Activated gamma-delta T cell treated with Interleukin-2 at 50 U/mL for 16 hours (primary cell): ENCODE data around the gene TKTL1.
"Not testable (repeated sequence)": the region's sequence is repeated elsewhere in the genome, so short reads cannot be mapped to it uniquely, and the experiment has no call there.

Experiments
- DNase-seq: peaks from one replicate; pipeline ENCODE4 v3.0.0-alpha.2; 2020

The TKTL1 gene

DNA sequence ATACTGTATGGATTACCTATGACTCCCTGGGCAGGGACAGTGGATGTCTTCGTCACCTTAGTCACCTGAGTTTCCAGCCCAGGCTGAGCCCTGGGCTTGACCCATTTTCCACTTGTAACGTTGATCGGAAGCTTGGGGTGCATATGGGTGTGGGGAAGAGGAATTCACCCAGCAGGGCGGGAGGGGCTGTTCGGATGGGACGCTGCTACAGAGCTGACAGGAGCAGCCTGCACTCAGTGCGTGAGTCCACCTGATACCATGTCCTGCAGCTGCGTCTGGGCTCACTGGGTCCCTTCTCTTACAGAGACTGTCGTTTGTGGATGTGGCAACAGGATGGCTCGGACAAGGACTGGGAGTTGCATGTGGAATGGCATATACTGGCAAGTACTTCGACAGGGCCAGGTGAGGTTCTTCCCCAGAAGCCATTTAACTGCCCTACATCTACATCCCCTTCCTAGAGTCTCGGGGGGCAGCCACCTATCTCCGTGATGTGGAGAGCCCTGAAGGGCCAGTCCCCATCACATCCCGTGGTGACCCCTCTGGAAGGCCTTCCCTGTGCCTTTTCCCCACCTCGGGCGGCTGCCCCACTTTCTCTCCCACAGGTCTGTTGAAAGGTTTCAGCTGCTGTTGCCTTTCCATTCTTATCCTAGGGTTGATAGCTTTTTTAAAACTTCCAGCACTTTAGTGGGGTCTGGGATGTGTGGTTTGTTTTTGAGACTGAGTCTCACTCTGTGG, 13.6 kb downstream of the TKTL1 start:
- no peak for DNase-seq

DNA sequence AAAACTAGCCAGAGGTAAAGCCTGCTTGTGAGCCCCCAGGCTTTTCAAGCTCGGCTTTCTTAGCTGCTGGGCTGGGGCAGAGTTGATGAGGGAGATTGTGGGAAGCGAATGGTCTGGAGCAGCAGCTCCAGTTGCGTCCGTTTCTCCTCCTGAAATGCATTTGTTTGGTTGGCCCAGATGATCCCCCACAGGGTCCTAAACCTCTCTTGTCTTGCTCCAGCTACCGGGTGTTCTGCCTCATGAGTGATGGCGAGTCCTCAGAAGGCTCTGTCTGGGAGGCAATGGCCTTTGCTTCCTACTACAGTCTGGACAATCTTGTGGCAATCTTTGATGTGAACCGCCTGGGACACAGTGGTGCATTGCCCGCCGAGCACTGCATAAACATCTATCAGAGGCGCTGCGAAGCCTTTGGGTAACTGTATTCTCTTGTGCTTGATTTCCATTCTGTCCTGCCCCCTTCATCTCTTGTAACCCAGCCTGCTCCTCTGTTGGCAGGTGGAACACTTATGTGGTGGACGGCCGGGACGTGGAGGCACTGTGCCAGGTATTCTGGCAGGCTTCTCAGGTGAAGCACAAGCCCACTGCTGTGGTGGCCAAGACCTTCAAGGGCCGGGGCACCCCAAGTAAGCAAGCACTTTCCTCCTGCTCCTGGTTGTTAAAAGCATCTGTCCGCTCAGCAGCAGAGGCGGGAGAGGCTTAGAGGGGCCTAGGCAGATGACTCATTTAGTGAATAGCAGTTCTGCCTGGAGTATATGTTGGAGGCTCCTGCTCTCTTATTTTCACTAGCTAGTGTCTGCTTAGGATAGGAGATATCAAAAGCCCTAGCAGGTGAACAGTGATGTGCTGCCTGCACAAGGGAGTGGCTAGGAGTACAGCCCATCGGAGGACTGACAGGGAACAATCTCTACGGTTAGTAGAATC, 15.3 kb downstream of the TKTL1 start:
- no peak for DNase-seq

DNA sequence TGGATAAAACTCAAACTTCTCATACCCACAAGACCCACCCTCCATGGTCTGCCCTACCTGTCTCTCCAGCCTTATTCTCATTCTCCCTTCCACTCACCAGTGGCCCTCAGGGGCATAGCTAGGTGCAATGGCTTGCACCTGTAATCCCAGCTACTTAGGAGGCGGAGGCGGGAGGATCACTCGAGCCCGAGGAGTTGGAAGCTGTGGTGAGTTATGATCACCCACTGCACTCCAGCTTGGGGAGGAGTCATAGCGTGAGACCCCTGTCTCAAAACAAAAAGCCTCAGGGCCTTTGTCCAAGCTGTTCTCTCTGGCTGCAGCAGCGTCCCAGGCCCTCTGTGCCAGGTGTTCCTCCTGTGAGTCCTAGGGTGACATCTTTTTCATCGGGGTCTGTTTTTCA, 16.5 kb downstream of the TKTL1 start:
- DNase-seq = no peak

DNA sequence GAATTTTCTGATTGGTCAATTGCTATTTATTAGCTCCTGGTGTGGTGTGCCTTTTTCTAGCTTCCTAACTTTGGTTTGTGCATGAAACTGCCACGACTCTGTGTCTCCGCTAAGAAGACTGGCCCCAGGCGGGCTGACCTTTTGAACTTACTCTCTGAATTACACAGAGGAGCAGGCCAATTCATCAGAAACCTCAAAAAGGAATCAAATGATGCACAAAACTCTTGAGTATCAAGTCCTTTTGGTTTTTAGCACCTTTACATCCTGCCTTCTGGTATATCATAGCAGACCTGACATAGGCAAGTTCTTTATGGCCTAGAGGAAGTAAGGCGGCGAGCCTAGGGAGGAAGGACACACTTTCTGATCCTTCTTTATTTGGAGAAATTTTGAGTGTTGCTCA, 17.6 kb downstream of the TKTL1 start:
- DNase-seq = no peak

DNA sequence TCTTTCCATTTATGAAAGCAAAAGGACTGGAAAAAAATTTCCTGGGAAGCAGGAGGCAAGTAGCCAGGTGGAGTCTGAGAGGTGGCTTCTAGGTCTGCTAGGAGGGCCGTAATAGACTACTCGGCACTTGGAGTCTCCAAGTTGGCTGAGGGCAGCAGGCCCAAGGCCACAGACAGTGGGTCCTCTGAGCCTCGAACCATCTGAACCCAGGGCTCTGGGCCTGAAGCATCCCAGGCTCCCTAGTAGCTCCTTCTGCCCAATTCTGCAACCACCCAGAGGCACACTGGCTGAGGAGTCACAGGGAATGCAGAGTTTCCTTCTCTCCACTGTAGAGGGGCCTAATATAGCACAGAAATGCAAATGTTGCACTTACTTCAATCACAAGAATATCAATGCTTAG, 19.8 kb downstream of the TKTL1 start:
- DNase-seq = no peak

DNA sequence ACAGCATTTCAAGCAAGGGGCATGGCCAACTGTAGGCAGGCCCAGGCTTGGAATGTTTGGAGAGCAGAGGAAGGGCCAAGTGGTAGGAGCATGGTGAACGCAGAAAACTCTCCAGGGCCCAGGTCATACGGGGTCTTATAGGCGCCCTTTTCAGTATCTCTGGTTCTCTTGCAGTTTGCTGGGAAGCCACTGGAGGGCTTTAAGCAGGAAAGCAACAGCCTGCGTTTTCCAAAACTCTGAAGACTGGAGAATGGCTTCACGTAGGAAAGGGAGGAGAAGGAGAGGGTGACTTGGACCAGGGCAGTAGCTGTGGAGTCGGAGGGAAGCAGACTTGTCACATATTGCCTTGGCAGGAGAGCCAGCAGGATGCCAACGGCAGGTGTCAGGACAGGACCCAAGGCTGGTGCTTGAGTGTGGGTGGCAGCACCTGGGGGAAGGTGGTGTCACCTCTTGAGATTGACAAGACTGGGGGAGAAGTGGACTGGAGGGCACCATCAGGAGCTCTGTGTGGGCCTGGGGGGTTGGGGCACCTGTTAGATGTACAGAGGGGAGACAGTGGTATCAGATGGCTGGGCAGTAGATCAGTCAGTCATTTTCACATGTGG, 21.9 kb downstream of the TKTL1 start:
- no peak for DNase-seq

DNA sequence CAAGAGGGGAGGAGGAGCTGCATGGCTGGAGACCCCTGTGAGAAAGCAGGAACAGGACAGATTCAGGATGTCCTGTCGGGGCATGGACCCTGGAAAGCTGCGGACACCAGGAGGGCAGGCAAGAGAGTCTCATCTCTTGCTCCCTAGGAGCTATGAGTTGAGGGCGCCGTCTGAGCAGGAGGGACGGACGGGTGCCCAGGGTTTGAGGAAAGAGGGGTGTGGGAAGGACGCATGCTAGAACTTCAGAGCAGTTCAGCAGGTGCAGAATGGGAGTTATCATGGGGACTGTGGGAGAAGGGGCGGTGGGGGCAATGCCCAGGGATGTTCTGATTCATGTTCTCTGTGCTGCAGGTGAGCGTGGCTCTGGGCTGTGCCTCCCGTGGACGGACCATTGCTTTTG, 24.8 kb downstream of the TKTL1 start:
- DNase-seq = no peak

DNA sequence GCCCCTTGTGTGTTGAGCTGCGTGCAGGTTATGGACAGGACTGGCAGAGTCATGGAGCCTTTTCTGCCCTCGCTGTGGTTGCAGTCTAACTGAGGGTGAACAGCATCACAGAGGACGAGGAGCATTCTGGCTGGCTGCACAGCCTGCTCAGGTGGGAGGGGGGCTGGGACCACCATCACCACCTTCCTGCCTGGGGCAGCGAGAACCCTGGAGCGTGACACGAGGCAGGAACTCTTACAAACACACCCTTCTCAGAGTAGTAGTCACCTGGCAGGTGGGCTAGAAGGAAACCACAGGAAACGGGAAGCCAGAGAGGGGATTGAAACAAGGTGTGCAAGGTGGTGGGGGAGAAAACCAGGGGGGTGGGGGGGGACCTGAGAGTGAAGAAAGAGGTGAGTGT, 25.6 kb downstream of the TKTL1 start:
- DNase-seq = no peak

DNA sequence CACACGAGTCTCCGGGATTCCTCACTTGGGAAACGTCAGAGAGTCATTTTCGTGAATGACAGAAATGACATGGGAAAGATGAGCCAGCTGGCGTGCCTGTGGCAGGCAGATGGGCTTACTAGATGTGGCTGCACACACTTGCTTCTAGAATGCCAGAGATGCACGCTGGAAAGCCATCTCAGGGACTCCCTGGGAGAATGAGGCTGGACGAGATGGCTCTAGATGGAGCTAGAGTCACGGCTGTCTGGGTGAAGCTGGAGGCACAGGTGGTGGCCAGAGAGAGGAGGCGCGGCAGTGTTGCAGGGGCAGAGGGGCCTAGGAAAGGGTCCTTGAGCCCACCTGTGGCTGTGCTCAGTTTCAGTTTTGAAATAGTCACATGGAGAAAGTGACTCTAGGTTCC, 26.0 kb downstream of the TKTL1 start:
- no peak for DNase-seq

DNA sequence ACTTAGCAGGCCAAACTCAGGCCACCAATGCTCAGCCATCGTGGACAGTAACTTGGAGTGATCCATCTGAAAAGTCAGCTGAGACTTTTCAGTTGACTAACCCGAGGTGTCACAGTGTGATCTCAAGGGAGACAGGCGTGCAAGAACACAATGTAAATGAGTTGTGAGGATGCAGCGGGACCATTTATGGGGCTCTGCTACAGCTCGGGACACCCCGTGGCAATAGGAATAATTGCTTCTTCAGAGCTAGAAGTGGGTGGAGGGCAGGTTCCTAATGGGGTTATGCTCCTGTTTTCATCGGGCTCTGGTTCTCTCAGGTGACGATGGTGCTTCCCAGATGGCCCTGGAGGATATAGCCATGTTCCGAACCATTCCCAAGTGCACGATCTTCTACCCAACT, 27.3 kb downstream of the TKTL1 start:
- no peak for DNase-seq

DNA sequence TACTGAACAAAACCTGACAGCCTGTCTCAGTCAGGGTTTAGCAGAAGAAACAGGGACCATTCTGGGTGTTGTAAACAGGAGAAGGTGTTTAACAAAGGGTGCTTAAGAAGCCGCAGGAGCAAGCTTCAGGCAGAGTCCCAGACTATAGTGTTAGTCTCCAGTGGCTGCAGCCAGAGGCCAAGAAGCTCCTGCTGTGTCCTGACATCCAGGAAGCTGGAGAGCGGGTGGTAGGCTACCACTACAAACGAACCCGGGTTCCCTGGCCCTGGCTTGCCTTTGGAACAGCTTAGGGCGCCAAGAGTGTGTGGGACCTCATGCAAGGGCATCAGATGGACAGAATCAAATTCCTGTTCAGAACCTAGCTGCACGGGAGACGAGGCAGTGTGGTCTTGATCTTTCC, 27.9 kb downstream of the TKTL1 start:
- no peak for DNase-seq

DNA sequence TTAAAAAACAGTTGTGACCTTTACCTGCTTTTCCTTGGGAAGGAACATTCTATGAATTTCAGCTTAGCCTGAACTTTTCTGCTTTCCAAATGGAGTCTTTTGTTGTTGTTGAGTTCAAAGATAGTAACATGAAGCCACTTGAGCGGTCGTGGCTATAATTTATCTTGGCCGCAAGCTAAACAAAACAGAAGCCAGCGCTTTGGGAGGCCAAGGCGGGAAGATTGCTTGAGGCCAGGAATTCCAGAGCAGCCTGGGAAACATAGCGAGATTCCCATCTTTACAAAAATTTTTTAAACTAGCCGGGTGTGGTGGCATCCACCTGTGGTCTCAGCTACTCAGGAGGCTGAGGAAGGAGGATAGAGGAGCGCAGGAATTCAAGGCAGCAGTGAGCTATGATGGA, 29.9 kb downstream of the TKTL1 start:
- DNase-seq = no peak

DNA sequence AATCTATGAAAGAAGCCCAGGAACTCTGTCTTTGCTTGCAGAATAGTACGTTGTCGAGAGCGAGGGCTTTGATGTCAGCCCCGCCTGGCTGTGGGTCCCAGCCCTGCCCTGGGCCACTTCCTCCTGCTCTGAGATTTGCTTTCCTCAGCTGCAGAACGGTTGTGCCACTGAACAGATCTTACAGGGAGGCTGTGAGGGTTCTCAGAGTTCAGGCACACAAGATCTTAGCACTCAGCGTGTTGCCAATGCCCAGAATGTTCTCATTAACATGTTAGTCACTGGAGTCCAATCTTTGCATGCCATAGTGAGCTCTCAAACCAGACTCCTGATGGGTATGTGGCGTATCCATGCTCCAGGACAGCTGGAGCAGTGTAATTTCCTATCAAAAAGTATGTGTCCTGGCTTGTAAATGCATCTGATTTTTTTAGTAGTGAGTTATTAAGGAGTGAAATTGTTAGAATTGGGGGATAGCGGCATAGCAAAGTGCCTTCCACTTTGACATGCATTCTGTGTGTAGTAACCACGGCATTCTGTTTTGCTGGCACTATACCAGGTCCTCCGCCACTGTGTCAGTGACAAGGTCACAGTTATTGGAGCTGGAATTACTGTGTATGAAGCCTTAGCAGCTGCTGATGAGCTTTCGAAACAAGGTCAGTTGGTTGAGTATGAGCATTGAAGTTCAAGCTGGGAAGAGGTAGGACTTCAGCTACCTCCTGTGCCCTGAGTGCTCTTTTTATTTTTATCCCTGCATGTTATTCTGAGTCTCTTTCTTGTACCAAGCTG, 31.6 kb downstream of the TKTL1 start:
- DNase-seq = peak; percentile 51

DNA sequence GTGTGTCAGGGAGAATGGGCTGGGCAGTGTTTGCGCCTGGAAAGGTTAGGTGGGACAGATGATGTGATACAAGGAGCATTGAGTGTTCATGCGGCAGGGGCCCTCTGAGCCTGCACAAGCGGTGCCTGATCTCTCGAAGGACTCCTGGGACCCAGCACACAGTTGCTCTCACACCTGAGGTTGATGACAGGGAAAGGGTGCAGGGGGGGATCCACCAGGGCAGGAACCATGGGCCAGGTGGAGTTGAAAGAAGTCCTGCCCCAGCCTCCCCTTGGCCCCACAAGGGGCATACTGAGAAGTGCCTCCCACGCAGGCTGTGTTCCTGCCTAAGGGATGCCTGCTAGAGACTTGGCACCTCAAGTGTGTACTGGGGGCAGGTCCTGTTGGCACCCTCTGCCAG, 33.1 kb downstream of the TKTL1 start:
- no peak for DNase-seq

DNA sequence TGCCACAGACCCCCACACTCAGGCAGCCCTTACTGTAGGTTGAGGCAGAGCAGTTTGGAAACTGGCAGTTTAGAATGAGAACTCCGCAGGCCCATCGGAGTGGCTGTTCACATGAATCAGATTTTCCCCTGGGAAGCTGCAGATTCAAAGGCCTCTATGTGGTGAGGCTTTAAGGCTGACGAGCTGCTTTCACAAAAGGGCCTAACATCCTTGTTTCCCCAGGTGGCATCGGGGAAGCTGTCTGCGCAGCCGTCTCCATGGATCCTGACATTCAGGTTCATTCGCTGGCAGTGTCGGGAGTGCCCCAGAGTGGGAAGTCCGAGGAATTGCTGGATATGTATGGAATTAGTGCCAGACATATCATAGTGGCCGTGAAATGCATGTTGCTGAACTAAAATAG, 33.7 kb downstream of the TKTL1 start:
- no peak for DNase-seq

DNA sequence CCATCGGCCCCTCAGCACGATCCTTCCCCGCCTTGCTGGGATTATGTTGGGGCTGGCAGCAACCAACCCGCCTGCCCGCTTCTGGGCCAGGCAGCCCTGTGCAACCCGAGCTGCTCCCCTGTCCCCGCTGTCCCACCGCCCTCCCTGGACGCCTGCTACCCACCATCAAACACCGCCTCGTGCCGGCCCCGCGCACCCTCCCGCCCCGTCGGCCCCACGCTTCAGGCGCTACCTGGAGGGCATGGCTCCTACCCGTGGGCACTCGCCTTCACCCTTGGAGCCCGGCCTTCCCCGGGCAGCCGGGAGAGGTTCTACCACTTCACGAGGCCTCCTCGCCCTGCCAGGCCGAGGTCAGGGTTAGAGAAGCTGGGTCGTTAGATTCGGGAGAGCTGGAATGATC, 37.0 kb downstream of the TKTL1 start:
- no peak for DNase-seq

DNA sequence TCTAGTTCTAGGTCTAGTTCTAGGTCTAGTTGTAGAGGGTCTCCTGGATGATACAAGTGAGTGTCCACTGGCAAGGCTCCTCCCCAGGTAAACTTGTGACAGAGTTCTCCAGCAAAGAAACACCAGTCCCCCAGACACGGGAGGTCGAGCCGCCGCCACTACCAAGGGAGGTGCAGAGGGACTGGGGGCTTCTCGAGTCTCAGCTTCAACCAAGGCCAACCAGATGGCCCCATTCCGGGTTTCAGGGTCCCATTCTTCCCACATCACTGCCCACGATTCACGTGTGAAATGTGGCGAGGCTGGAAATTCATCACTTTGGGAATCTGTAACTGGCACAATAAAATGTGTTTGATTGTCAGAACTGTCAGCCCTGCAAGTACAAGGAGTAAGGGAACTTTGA, 37.5 kb downstream of the TKTL1 start:
- no peak for DNase-seq

DNA sequence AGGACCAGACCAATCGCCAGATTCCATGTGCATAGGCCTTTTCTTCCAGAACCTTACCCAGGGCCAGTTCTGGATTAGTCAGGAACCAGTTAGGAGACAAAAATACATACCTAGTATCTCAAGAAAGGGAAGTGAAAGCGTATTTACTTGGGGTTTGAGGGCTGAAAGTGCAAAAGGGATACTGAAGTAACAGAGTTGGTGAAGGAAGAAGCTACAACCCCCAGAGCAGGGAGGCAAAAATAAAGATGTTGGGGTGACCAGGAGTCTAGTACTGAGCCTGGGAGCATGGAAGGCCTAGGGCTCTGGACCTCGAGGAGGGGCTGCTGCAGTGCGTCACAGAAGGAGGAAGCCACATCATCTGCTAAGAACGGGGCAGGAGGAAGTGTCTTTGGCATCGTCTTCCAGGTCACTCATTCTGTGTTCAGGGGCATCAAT, 38.3 kb downstream of the TKTL1 start:
- DNase-seq = no peak

DNA sequence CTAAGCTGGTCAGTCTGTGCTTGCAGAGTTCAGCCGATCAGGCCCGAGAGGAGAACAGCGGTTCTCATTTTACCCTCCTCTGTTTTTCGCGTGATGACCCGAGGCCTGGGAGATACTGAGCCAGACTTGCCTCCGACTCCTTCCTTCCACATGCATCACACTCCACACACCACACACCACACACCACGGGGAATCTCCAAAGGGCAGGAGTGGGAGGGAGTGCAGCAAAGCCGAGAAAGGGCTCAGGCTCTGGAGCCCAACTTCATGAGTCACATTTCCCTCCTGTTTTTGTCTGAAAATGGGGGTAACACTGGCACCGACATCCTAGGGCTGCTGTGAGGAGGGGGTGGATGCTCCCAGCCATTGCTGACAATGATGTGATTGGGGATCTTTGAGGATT, 38.9 kb downstream of the TKTL1 start:
- DNase-seq = no peak

DNA sequence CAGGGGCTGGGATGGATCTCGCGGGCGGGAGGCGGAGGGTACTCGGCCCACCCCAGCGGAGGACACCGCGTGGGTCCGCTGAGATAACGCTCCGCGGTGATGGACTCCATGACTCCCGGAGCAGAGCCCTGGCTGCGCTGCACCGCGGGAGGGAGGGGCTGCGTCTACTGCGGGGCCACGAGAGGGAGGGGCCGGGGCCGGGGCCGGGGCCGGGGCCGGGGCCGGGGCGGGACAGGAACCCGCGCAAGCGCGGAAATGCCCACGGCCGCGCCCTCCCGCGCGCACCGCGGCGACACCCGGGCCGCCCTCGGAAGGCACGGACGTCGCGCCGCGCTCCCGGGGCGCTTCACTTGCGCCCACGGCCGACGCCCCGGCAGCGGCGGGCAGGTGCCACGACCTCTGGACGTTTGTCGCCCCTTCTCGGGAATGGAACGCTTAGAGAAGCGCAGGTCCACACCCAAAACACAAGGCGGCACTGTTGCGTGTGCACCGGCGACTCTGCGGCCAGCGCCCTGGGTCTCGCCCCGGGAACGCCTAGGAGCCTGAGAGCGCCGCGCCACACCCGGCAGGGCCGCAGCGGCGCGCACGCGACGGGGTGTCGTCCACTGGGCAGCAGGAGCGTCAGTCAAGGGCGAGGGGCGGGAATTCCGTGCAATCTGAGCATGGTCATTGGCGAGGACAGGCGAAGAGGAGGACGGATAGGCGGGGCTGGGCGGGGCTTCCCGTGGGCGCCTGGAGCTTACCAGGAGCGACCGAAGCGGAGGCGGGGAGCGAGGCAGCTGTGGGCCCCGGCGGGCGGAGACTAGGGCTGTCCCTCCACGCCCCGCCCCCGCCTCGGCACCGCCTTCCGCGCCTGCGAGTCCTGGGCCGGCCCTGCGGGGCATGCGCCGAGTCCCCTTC, 46.1 kb downstream of the TKTL1 start:
- not testable (repeated sequence) for DNase-seq

DNA sequence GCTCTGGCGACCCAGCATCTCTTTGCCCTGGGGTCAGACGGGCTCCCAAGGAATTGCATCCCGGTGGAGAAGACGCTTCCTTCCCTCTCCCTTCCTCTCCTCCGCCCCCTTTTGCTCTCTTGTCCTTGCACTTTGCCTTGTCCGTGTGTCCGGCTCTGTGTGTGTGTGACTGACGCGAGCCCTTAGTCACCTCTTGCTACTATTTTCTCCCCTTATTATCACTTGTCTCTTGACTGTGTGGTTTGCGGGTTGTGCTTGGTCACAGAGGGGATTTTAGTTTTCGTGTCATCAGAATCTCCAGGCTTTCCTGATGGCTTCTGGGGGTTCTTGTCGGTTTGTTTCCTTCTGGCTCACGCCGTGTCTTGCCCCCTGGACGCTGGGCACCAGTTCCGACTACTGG, 47.5 kb downstream of the TKTL1 start:
- DNase-seq = not testable (repeated sequence)

DNA sequence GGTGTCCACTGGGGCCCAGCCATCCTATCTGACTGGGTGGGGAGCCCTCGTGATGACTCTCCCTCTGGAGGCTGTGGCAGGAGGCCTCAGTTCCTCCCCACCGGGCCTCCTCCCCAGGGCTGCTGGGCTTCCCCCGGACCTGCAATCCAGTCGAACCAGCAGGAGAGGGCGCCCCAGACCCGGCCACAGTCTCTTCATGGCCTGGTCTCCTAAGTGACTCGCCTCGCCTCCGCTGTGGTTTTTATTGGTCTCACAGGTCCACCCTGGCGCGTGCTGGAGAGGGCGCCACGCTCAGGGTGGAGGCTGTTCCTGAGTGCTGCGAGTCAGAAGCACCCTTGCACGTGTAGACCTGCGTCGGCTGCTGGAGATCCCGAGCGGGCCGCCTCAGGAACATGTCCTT, 48.0 kb downstream of the TKTL1 start:
- DNase-seq = not testable (repeated sequence)
